GM12891 (cell line): ENCODE measurements around the gene PRPSAP2.

Experiments
- DNase-seq: peaks from one replicate; pipeline ENCODE4 v3.0.0; 2011; ENCODE audit warnings: low spot score; ENCODE audit not compliant: insufficient read length
- FAIRE-seq: peaks from 2 replicates; lab custom pipeline; 2011; peaks lifted over from hg19 to GRCh38; lab: Jason Lieb, UNC
- PAX5 ChIP-seq: IDR thresholded peaks from 2 replicates; pipeline ENCODE4 v1.6.1; 2011; ENCODE audit warnings: low read length, moderate library complexity, mild to moderate bottlenecking; ENCODE audit not compliant: insufficient read depth, severe bottlenecking
- POLR2A ChIP-seq: IDR thresholded peaks from 2 replicates; pipeline ENCODE4 v1.6.1; 2011; ENCODE audit warnings: low read depth, low read length, control low read depth
- POLR2AphosphoS5 ChIP-seq: IDR thresholded peaks from 2 replicates; pipeline ENCODE4 v1.6.1; 2011; ENCODE audit warnings: low read depth, low read length, control low read depth
- POU2F2 ChIP-seq: IDR thresholded peaks from 2 replicates; pipeline ENCODE4 v1.6.1; 2011; ENCODE audit warnings: low read depth, mild to moderate bottlenecking, control low read depth, low read length, moderate library complexity
- SPI1 ChIP-seq: IDR thresholded peaks from 2 replicates; pipeline ENCODE4 v1.6.1; 2011; ENCODE audit warnings: low read depth, low read length, control low read depth
- TAF1 ChIP-seq: IDR thresholded peaks from 2 replicates; pipeline ENCODE4 v1.6.1; 2011; ENCODE audit warnings: low read depth, low read length, control low read depth

PRPSAP2 gene

DNA sequence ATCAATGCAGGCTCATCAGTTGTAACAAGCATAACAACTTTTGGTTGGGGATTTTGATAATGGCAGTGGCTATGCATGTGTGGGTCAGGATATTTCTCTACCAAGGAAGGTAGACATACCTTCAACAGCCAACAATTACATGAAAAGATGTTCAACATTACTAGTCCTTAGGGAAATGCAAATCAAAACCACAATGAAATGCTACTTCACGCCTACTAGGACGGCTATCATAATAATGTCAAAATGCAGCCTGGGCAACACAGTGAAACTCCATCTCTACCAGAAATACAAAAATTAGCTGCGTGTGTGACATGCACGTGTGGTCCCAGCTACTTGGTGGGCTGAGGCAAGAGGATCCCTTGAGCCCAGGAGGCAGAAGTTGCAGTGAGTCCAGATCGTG, 86.7 kb downstream of the PRPSAP2 start:
- no peak for DNase-seq
- TF ChIP-seq TAF1 (no peak), SPI1 (no peak), POLR2A (no peak), POLR2AphosphoS5 (no peak), PAX5 (no peak), POU2F2 (no peak)
- peak; percentile 75 for FAIRE-seq

GRCh38 chr17:18946536-18946935, 88.6 kb downstream of the PRPSAP2 start:
- FAIRE-seq (no peak), DNase-seq (no peak)
- TF ChIP-seq POLR2A, result no peak
- TF ChIP-seq PAX5, result no peak
- TF ChIP-seq POLR2AphosphoS5, result no peak
- TF ChIP-seq SPI1, result no peak
- TF ChIP-seq TAF1, result no peak
- TF ChIP-seq POU2F2, result no peak

GRCh38 chr17:18947866-18948265, 89.9 kb downstream of the PRPSAP2 start:
- DNase-seq, result no peak
- FAIRE-seq, result no peak
- TF ChIP-seq POU2F2 (no peak), PAX5 (no peak)

DNA sequence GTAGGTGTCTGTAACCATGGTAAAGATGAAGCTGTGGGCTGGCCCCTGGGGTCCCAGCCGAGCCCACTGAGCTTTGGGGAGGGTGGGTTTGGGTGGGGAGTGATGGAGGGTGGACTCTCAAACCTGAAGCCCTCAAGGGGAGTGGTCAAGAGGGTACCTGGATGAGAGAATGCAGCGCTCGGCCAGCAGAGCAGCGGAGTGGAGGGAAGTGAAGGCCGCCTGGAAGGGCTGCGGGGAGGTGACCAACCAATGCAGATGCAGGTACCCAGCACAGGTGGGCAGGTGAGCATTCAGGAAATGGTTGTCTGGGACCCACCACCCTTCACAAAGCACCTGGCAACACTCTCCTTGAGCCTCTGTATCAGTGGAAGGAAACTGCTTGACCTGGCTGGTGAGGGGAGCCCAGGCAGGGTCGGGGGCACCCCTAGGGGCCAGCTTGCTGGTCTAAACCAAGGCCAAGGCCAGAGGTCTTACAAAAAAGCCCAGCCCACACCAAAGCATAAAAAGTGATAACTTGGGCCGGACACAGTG, 90.6 kb downstream of the PRPSAP2 start:
- TF ChIP-seq TAF1 (no peak), PAX5 (no peak), POU2F2 (no peak), POLR2A (no peak), POLR2AphosphoS5 (no peak), SPI1 (no peak)
- FAIRE-seq, result no peak
- no peak for DNase-seq

GRCh38 chr17:18949566-18949965, 91.6 kb downstream of the PRPSAP2 start:
- DNase-seq (no peak), FAIRE-seq (no peak)
- no peak for TF ChIP-seq TAF1
- TF ChIP-seq POLR2AphosphoS5, result no peak
- no peak for TF ChIP-seq POU2F2
- TF ChIP-seq SPI1, result no peak
- no peak for TF ChIP-seq PAX5
- no peak for TF ChIP-seq POLR2A

DNA sequence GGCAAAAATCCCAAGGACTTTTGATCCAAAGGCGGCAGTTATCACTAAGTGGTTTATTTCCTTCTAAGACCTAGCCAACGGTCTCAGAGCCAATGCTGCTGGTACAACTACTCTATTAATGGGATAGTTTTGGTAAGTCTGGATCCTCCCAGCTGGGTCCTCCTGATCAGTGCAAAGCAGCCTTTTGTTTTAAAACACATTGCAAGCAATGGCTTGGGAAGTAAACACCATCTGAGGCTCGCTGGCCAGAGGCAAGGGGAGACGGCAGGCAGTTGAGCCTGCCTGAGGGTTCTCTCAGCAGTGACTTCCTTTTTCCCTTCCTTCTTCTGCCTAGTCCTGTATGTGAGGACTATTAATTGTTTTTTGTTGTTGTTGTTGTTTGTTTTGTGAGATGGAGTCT, 92.4 kb downstream of the PRPSAP2 start:
- DNase-seq, result no peak
- TF ChIP-seq PAX5, result no peak
- TF ChIP-seq TAF1, result no peak
- TF ChIP-seq POU2F2, result no peak
- TF ChIP-seq SPI1, result no peak
- no peak for FAIRE-seq

DNA sequence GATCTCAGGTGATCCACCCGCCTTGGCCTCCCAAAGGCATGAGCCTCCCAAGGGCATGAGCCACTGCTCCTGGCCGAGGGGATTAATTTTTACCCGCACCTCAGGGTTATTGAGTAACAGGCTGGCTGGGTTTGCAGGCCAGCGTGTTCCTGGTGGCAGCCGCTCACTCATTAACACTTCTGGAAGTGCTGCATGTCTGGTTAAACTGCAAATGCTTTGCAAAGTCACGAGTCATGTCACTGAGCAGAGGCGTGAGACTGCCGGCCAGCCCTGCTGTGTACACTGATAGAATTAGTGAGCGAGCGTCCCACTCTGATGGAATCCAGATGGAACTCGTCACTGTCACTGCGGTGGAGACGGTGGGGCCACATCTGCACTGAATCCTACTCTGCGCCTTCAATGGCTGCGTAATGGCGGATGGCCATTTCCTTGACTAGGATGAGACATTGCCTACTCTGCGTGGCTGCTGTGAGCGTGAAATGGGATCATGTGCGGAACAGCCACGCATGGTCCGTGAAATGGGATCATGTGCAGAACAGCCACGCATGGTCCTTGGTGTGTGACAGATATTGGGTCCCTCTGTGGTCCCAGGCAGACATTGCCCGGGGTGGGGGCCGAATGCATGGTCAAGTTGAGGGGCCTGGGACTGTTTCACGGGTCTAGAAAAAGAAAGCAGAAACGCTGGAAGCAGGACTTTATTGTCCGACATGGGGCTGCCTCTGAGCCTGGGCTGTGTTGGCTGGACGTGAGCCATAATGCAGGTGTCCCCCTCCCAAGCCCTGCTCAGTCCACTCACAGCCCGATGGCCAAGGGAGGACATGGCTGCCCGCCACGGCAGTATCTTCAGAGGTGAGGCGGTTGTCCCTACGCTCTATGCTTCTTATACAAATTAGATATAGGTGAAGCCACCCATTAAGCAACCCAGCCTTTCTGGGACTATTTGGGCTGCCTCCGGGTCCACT, 93.3 kb downstream of the PRPSAP2 start:
- DNase-seq, result no peak
- TF ChIP-seq TAF1 (no peak), POLR2AphosphoS5 (no peak), PAX5 (no peak), SPI1 (no peak), POU2F2 (no peak), POLR2A (no peak)
- FAIRE-seq, result no peak

DNA sequence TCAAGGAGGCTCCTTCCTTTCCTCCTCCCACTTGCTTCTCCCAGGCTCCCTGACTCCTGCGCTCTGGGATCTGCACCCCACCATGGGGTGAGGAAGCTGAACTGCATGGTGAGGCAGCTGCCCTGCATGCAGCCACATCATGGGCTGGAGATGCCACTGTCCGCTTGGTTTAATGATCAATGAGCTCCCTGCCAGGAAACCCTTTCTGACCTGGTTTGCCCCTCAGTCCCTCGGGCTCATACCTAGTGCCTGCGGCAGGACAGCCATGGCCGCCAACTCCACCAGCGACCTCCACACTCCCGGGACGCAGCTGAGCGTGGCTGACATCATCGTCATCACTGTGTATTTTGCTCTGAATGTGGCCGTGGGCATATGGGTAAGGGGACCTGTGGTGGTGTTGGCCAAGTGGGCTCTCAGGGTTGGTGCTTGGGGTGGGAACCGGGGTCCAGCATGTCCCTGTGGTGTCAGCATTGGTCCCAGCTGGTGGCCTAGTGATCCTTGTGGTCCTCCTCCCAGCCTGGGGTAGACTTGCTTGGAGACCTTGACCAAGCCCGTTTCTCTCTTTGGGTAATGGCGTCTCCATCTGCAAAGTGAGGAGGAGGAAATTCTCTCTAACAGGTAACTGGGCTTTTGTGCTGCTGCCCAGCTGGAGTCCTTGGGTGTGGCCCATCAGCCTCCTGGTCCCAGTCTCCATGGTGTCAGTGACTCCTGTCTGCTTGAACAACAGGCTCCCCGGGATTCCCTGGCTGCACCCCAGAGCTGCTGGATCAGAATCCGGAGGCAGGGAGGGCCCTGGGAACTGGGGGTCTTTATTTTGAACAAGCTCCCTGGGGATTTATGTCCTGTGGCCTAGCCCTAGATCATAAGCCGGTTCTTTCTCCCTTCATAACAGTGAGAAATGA, 94.3 kb downstream of the PRPSAP2 start, which contains the start of gene SLC5A10:
TSS of gene SLC5A10 (plus strand) at position 225 of the 902 bp plus-strand sequence. CDS start at position 266, 41 bp downstream.
- TF ChIP-seq PAX5 (no peak), POLR2A (no peak), SPI1 (no peak), TAF1 (no peak), POLR2AphosphoS5 (no peak), POU2F2 (no peak)
- no peak for DNase-seq
- FAIRE-seq, result no peak

GRCh38 chr17:18953231-18953728, 95.3 kb downstream of the PRPSAP2 start:
- DNase-seq (no peak), FAIRE-seq (no peak)
- TF ChIP-seq POLR2AphosphoS5 (no peak), SPI1 (no peak), TAF1 (no peak), POU2F2 (no peak), PAX5 (no peak), POLR2A (no peak)
